ENCODE measurements around the gene TSR1.

Gene TSR1

GRCh38 chr17:2275722-2276121 lies 60.5 kb downstream of the TSR1 start:
- DNase-seq = no peak

- no peak for DNase-seq
Observed at GRCh38 chr17:2274414-2274813, 61.8 kb downstream of the TSR1 start.

Measured in NCI-H510A treated with DMSO at 0.1 percent for 48 hours (cell line).